ENCODE data around the gene MTHFR.
A peak's percentile ranks its signal among the peaks of the same experiment; 100 is the strongest.

The MTHFR gene

GRCh38 chr1:11752359-11753088 is 53.2 kb downstream of the MTHFR start:
- DNase-seq, result no peak

DNA sequence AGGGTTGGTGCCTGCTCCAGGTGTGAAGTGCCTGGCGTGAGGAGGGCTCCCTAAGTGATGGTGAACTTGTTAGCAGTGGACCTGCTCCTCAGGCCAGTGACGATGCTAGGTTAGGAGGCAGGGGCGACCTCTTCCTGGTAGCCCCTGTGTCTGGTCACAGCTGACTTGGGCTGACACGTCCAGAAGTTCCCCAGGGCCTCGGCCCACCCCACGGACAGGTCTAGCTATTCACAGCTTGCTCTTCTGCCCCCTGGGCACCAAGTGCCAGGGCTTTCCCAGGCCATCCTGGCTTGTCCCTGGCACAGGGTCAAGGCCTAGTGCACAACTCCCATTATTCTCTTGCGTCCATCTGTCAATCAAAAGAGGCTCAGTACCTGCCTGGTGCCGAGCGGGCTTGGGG is 54.7 kb downstream of the MTHFR start:
- no peak for DNase-seq

GRCh38 chr1:11749996-11750395 is 55.8 kb downstream of the MTHFR start:
- no peak for DNase-seq

DNA sequence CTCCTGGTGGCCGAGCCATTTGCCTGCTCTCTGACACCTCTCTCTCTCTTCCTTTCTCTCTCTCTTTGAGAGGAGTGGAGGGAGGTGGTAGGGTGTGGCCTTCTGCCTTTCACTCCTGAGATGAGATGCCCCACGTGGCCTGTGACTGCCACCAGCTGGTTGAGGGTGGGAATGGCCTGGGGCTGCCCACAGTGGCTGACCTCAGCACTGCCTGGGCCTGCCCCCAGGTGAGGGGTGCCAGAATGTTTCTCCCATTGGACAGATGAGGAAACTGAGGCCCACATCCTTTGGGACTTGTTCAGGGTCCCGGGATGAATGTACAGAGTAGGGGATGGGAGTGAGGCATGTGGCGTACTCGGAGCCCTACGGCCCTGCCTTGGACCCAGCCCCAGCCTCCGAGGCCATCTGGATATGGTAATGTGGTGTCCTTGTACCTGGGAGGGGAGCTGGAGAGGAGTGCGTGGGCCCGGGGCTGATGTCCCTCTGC is 56.5 kb downstream of the MTHFR start:
- peak; percentile 47 to 84 (median 64) for DNase-seq

DNA sequence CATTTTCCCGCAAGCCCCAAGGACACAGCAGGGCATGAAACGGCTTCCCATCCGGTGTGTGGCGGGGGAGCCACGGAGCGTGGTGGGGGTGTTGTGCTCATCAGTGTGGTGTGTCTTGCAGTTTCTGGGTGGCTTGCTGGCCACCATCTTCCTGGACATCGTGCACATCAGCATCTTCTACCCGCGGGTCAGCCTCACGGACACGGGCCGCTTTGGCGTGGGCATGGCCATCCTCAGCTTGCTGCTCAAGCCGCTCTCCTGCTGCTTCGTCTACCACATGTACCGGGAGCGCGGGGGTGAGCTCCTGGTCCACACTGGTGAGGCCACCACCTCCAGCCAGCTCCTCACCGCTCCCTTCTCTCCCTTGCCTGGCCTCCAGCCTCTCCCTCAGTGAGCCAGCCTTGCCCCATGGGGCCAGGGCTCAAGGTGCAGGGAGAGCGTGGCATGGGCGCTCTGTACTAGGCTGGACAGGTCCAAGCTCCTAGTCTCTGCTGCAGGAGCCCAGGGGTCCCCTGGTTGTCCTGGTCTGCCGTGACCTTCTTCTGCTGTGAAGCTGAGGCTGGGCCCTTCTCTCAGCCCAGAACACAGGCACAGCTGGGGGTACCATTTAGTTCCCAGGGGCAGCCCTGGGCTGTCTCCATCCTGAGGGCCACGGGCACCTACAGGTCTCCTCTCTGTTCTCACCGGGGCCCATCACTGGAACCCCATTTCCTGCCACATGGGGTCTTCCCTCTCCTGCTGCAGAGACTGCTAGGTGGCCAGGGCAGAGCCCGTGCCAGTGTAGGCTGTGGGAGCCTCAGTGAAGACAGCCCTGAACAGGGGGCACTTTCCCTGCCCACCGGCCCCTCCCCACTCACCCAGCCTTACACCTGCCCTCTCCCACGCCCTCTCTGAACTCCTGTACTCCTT is 57.2 kb downstream of the MTHFR start:
- no peak for DNase-seq

DNA sequence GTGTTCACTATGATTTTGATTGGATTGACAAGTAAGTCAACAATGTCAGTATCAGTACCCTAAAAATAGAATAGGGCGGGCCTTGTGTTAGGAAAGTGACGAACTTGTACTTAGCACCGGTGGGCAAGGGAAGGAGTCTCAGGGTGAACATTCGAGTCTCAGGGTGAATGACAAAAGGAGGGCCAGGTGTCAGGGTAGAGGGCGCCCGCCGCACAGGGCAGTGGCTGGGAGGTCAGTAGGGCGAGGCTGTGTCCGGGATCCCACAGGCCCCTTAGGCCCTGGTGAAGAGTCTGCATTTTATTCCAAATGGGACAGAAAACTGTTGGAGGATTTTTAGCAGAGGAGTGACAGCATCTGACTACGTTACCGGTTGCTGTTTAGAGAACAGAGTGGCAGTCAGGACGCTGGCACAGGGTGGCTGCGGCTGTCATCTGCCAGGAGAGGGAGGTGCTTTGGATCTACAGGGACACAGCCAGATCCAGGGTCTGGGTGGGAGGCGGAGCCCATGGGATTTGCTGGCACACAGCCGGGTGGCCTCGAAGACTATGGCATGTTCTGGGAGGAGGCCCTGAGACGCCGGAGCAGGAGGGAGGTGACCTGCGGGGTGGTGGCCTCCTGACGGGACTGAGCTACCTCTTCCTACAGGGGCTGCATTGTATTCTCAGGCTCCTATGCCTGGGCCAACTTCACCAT is 58.8 kb downstream of the MTHFR start:
- DNase-seq, result no peak

GRCh38 chr1:11746092-11746491 is 59.7 kb downstream of the MTHFR start:
- DNase-seq, result no peak

DNA sequence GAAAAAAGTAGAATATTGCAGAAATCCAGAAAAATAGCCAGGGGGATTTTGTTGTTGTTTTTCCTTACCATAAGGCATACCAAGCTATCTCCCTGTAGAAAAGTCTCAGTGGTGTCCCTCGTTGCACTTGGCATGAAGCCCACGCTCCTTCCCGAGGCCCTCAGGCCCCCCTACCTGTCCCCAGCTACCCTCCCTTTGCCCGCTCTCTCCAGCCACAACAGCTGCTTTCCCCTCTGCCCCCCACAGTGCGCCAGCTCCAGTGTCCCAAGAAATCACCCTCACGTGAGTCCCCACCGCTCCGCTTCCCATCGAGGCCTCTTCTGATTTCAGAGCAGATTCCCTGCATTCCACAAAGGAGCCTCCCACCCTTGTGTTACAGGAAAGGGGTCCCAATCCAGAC is 61.5 kb downstream of the MTHFR start:
- no peak for DNase-seq

- no peak for DNase-seq
Measured at GRCh38 chr1:11741919-11742558, 63.7 kb downstream of the MTHFR start.

DNA sequence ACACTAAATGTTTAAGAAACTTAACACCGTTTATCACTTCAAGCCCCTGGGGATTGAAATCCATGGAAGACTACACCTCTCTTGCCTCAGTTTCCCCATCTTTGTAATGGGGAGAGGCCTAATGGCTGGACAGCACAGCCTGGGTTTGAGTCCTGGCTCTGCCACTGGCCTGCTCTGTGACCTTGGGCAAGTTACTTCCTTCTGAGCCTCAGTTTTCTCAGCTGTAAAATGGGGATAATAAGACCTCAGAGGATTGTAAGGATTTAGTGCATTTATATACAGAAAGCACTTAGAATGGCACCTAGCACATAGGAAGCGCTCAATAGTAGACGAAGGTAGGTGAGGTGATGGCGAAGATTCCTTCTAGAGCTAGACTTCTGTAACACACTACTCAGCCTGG is 64.3 kb downstream of the MTHFR start:
- DNase-seq, result no peak

DNA sequence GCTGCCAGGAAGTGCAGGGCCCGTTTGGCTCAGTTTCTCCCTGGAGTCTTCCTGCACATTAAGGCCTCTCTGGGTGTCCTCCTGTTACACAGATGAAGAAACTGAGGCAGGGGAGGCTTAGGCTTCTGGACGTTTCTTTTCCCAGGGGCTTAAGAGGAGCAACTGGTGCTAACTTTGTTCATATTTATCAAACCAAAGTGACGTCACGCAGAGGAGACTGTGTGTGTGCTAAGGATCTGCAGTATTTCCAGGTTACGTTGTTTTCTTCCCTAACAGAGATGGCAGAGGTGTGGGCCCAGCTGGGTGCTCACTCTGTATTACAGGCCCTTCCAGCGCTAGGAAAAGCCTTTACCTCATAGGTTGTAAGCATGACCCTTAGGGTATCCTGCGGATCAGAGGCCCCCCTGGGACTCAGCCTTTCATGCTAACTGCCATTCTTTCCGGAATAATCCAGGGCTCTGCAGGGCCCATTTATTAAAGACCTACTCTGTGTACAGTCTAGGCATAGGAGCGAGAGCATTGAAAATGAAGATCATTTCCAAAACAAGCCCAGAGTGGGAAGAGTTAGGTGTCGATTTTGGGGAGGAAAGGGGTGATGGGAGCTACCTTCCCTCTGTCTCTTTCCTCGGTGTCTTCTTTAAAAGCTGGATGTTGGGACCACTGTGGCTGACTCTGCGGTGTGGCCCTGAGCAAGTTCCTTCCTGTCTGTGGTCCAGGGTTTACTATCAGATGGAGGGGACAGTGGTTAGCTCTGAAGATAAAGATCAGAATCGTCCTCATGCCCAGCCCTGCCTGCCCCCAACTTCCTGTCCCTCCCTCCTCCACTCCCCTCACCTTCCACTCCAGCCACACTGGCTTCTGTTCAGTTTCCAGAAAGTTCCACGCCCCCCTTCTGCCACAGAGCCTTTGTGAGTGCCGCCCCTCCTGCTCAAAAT is 65.2 kb downstream of the MTHFR start:
- DNase-seq, result no peak

DNA sequence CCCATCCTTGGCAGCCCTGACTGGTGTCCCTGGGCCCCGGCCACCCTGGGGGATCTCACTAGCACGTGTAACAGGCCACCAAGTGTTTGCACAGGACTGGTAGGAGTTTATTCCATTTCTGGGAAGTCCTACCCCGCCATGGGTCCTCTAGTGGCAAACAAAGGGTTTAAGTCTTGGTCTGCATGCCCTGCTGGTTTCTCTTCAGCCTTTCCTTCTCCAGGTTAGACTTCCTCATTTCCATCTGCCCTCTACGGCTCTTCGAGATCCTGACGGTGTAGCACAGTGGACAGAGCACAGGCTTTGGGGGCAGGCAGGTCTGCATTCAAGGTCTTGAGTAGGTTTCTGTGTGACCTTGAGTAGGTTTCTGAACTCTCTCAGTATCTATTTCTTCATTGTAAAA is 67.0 kb downstream of the MTHFR start:
- peak; percentile 38 to 59 (median 54) for DNase-seq

GRCh38 chr1:11738096-11738495 is 67.7 kb downstream of the MTHFR start:
- no peak for DNase-seq

- peak; percentile 96 to 99 (median 98) for DNase-seq
Measured at GRCh38 chr1:11736746-11737639, 68.8 kb downstream of the MTHFR start.

DNA sequence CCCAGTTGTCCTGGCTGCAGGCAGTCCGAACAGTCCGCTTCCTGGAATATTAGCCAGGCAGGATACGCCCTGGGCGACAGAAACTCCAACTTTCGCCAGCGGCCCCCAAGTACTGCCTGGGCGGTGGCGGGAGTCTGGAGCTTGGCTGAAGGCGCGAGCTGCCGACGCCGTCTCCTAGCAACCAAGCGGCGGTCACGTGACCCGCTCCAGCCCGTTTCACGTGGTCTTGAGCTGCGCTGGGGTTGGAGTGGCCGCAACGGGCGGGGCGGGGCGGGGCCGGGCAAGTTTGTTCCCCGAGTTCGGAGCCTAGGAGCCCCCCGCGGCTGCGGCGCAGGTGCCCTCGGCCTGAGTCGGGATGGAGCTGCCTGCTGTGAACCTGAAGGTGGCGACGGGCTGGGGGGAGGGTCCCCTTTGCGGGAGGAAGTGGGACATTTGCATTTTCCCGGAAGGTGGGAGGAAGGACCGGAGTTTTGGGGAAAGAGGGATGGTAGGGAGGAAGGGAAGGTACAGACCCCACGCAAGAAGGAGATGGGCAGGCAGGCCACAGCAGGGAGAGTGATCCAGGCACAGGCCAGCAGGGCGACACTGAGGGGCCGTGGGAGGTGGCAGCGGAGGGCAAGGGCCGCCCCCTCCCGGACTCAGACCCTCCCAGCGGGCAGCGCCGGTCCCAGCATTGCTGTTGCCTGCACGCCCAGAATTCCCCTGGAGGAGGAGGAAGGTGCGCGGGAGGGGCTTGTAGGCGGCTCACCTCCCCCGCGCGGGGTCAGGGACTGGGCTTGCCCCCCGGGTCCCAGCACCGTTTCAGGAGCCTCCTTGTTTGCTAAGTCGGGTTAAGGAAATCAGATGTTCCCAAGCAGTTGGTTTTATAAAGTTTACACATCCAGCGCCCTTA is 69.7 kb downstream of the MTHFR start, which contains the start of gene AGTRAP:
Gene AGTRAP (plus strand): TSS at position 283 of the 892 bp plus-strand sequence. CDS start 73 bp downstream, at position 356.
- peak; percentile 94 to 97 (median 97) for DNase-seq
